Mucosa of descending colon (tissue), 3 donors: ENCODE measurements around the gene VLDLR. TPM values are rescaled to one million over a fixed set of nuclear protein-coding genes. Genes with fewer than 3 reads are reported as not detected.

Experiments used
- ATAC-seq: fragments of 200-7000 bp; cut with Tn5 transposase; one replicate; pipeline ENCODE4 v1.9.1; 2020; ENCODE audit warnings: mild to moderate bottlenecking, moderate library complexity
- DNase-seq, 3 donors: peaks; one replicate each; pipeline ENCODE4 v3.0.0-alpha.2; 2020
- H3K36me3 ChIP-seq: fragments of 200-600 bp; one replicate; pipeline ENCODE4 v1.8.0; 2021; ENCODE audit warnings: low read depth, mild to moderate bottlenecking
- H3K4me1 ChIP-seq: fragments of 200-600 bp; one replicate; pipeline ENCODE4 v1.8.0; 2021; ENCODE audit warnings: low read depth, mild to moderate bottlenecking
- H3K4me3 ChIP-seq: fragments of 200-600 bp; one replicate; pipeline ENCODE4 v1.8.0; 2021; ENCODE audit warnings: mild to moderate bottlenecking
- H3K9me3 ChIP-seq: fragments of 200-600 bp; one replicate; pipeline ENCODE4 v1.8.0; 2021; ENCODE audit warnings: mild to moderate bottlenecking
- intact Hi-C, 2 donors: fragments of 100-400 bp; cut with DNase I in 1 of 2; cut with micrococcal nuclease in 1 of 2; formaldehyde crosslinking; loops; one replicate each; pipeline versions ENCODE4 v1.11.0 to v1.11.1; 2022; cut with DNase I, micrococcal nuclease
- total RNA-seq, 3 donors: library from RNA; stranded (reverse); fragmentation: NEBNext Ultra II Directional in 2 of 3; extraction: Animal tissue kit (Norgen Biotek cat#: 25700) in 2 of 3; gene quantifications; one replicate each; pipeline versions ENCODE4 v1.2.1 to v1.2.4, GENCODE V29; 2021 to 2023
- TF ChIP-seq, protein P1 (sequence below): fragments of 200-600 bp; IDR thresholded peaks from one replicate; pipeline ENCODE4 v1.8.0; 2022; ENCODE audit warnings: antibody characterized with exemption, mild to moderate bottlenecking
- donor health status: DM: no; HTN: no; CAD: no; lungs with moderate emphysema.
- donor health status: DM: no; HTN: no; CAD: no.
- donor health status: DM: no; HTN: yes; CAD: no.

The VLDLR gene
- total RNA-seq, 3 donors from 2014 or later: 8.0 to 13.2 (median 9.9) TPM

DNA sequence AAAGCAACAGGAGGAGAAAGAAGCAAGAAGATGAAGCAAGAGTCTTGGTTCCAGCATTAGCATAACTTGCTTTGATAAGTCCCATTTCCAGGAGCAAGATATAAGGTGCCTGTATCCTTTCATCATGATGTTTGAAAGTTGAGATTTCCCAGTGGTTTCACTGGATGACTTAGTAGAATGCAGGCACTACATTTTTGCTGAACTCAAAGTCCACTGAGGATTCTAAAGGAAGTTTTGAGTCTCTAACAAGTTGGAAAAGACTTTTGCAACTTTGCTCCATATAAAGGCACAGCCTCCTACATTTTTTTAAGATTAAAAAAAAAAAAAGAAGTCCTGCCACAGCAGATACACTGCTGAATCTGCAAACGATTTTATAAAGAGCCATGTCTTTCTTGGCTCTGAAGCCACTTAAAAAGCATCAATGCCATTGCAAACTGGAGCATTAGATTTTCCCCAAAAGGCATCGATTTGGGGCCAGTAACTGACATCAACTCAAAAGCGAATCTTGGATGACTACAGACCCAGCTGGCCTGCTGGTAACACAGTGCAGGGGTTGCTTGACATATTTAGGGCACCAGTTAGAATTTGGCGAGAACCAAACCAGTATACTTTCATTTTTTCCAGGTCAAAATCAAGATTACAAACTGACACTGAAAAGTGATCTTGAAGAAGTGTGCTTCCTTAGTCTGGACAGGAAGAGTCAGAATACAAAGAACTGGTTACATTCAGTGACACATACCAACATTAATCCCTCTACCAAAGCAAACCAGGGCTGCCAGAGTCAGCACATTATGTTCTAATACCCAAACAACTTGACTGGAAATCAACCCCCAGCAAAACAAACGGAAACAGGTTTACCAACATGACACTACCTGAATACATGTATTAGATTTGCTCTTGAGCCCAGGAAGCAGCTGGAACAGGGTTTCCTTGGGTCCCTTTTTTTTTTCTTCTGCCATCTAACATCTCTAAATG lies 56.6 kb downstream of the VLDLR start:
- intact Hi-C loops: no loop called here
- Histone ChIP-seq H3K4me1 (no peaks in the 10 kb centered on the region), H3K36me3 (no peaks in the 10 kb centered on the region), H3K4me3 (no peak overlapping the region), H3K9me3 (no peaks in the 10 kb centered on the region)
- no peak for DNase-seq
- no peak for ATAC-seq
- TF ChIP-seq, protein P1, sequence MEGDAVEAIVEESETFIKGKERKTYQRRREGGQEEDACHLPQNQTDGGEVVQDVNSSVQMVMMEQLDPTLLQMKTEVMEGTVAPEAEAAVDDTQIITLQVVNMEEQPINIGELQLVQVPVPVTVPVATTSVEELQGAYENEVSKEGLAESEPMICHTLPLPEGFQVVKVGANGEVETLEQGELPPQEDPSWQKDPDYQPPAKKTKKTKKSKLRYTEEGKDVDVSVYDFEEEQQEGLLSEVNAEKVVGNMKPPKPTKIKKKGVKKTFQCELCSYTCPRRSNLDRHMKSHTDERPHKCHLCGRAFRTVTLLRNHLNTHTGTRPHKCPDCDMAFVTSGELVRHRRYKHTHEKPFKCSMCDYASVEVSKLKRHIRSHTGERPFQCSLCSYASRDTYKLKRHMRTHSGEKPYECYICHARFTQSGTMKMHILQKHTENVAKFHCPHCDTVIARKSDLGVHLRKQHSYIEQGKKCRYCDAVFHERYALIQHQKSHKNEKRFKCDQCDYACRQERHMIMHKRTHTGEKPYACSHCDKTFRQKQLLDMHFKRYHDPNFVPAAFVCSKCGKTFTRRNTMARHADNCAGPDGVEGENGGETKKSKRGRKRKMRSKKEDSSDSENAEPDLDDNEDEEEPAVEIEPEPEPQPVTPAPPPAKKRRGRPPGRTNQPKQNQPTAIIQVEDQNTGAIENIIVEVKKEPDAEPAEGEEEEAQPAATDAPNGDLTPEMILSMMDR: no peak

DNA sequence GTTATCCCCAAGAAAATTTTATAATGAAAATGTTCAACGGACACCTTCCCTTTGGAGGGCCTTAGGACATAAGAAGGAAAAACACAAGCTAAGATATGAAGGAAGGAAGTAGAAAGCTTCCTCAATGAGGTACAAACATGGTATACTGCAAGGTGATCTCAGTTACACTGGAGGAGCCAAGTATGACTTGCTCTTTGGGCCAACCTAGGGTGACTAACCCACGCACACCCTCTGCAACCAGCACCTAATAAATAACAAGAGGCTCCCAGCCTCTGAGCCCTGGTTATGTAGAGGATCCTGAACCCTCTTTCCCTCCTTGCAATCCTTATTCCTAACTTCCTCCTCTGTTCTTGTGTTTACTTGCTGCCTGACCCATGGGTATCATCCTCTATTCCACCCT lies 57.4 kb downstream of the VLDLR start:
- no peak for ATAC-seq
- TF ChIP-seq, protein P1: no peak
- no peaks in the 10 kb centered on the region for H3K9me3 ChIP-seq
- DNase-seq: no peak
- no peak overlapping the region for H3K4me3 ChIP-seq
- intact Hi-C loops: no loop called here
- H3K36me3 ChIP-seq: no peaks in the 10 kb centered on the region
- no peaks in the 10 kb centered on the region for H3K4me1 ChIP-seq

DNA sequence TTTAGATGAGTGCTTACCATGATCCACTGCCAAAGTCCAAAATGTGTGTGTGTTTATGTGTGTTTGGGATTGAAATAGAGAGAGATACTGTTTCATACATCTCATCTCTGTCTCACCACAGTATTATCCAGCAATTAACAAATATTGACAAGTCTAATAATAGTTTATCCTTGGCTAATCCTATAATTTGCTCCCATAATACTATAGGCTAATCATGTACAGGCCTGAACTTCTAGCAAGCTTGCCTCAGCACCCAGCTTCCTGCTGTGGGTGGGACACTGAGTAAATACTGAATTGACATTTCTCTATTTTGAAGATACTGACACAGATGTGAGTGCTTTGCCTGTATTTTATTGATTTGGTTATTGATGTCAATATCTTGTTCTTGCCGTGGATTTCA lies 60.4 kb downstream of the VLDLR start:
- ATAC-seq (no peak), DNase-seq (no peak)
- intact Hi-C loops: no loop called here
- no peaks in the 10 kb centered on the region for H3K4me1 ChIP-seq
- TF ChIP-seq, protein P1: no peak
- H3K9me3 ChIP-seq: no peaks in the 10 kb centered on the region
- H3K4me3 ChIP-seq: no peak overlapping the region
- H3K36me3 ChIP-seq: no peaks in the 10 kb centered on the region

DNA sequence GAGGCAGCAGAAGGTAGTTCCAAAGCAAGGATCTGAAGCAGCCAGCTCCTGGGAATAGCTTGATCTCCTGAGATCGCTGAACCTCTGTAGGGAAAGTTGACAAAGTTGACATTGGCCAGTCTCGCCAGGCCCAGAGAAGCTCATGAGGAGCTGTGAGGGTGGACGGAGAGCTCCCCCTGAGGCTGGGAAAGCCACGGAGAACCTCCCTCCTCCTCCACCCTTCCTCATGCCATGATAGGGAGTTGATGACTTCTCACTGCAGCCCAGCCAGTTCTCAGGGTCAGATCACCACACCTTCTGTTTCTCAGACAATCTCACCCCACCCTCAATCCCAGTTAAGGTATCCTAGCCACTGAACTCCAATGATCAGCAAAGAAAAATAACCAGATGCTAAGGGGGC lies 65.3 kb downstream of the VLDLR start:
- intact Hi-C loops: no loop called here
- ATAC-seq (no peak), DNase-seq (no peak)
- no peaks in the 10 kb centered on the region for H3K9me3 ChIP-seq
- H3K4me1 ChIP-seq: no peaks in the 10 kb centered on the region
- no peak overlapping the region for H3K4me3 ChIP-seq
- TF ChIP-seq, protein P1: no peak
- H3K36me3 ChIP-seq: no peaks in the 10 kb centered on the region

DNA sequence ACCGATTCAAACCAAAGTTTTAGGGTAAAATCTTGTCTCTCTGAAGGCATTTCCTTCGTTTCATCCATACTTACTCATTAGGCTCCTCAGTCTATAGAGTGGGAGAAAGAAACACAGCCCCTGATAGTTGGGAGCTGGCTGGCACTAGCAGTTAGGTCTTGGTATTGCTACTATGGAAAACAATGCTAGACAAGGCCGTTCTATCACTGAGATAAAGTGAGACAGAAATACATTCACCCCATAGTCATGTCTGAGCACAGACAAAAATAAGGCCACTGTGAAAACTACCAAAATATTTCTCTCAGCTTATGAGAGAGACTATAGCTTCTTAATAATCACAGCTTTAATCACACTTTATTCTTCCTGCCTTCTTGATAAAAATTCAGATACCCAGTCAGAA lies 67.0 kb downstream of the VLDLR start:
- no peaks in the 10 kb centered on the region for H3K9me3 ChIP-seq
- intact Hi-C loops: no loop called here
- ATAC-seq: no peak
- no peaks in the 10 kb centered on the region for H3K36me3 ChIP-seq
- no peaks in the 10 kb centered on the region for H3K4me1 ChIP-seq
- DNase-seq: no peak
- TF ChIP-seq, protein P1: no peak
- no peak overlapping the region for H3K4me3 ChIP-seq
